ENCODE data around the gene PCDH8. TPM values are rescaled to one million over a fixed set of nuclear protein-coding genes. Genes with fewer than 3 reads are reported as not detected.

PCDH8 gene
- total RNA-seq, 4 donors from 2014 or later, result not detected

- no peak for TF ChIP-seq CTCF (IDR thresholded peaks at IDR 0.05; ENCODE audit: low read depth)
Observed at GRCh38 chr13:52811841-52812240, 36.6 kb downstream of the PCDH8 start.

GRCh38 chr13:52810526-52810925 lies 37.9 kb downstream of the PCDH8 start:
- TF ChIP-seq CTCF (IDR thresholded peaks at IDR 0.05; ENCODE audit: low read depth), result no peak

- TF ChIP-seq CTCF (IDR thresholded peaks at IDR 0.05; ENCODE audit: low read depth), result no peak
Observed at GRCh38 chr13:52810011-52810410, 38.4 kb downstream of the PCDH8 start.

- TF ChIP-seq CTCF (IDR thresholded peaks at IDR 0.05; ENCODE audit: low read depth), result no peak
Observed at GRCh38 chr13:52809310-52809769, 39.1 kb downstream of the PCDH8 start.

GRCh38 chr13:52808842-52809219 lies 39.6 kb downstream of the PCDH8 start:
- TF ChIP-seq CTCF (IDR thresholded peaks at IDR 0.05; ENCODE audit: low read depth), result no peak

- TF ChIP-seq CTCF (IDR thresholded peaks at IDR 0.05; ENCODE audit: low read depth), result no peak
Observed at GRCh38 chr13:52806029-52806428, 42.4 kb downstream of the PCDH8 start.

GRCh38 chr13:52804202-52804641 lies 44.2 kb downstream of the PCDH8 start:
- TF ChIP-seq CTCF (IDR thresholded peaks at IDR 0.05; ENCODE audit: low read depth), result no peak

Measured in subcutaneous adipose tissue (tissue), 4 donors.